Glutamatergic neuron (in vitro differentiated cells): ENCODE results near the gene GUCA1A. TPM values are rescaled to one million over a fixed set of nuclear protein-coding genes. Genes with fewer than 3 reads are reported as not detected.

ENCODE experiments used
- DNase-seq: peaks from one replicate; pipeline ENCODE4 v3.0.0; 2022
- H3K27ac Mint-ChIP-seq: one replicate; pipeline ENCODE4 v1.8.0; 2020; ENCODE audit warnings: mild to moderate bottlenecking, mixed read lengths, inconsistent platforms; ENCODE audit not compliant: unreplicated experiment
- H3K27me3 Mint-ChIP-seq: one replicate; pipeline ENCODE4 v1.8.0; 2020; ENCODE audit warnings: mild to moderate bottlenecking, moderate library complexity, mixed read lengths, inconsistent platforms; ENCODE audit not compliant: unreplicated experiment
- H3K36me3 Mint-ChIP-seq: one replicate; pipeline ENCODE4 v1.8.0; 2020; ENCODE audit warnings: mild to moderate bottlenecking, mixed read lengths, inconsistent platforms; ENCODE audit not compliant: unreplicated experiment
- H3K4me1 Mint-ChIP-seq: one replicate; pipeline ENCODE4 v1.8.0; 2020; ENCODE audit warnings: mild to moderate bottlenecking, low read depth, mixed read lengths, inconsistent platforms; ENCODE audit not compliant: unreplicated experiment
- H3K4me3 Mint-ChIP-seq: one replicate; pipeline ENCODE4 v1.8.0; 2020; ENCODE audit warnings: mild to moderate bottlenecking, mixed read lengths, inconsistent platforms; ENCODE audit not compliant: unreplicated experiment
- H3K9me3 Mint-ChIP-seq: one replicate; pipeline ENCODE4 v1.8.0; 2020; ENCODE audit warnings: mild to moderate bottlenecking, moderate library complexity, mixed read lengths, inconsistent platforms; ENCODE audit not compliant: unreplicated experiment
- total RNA-seq: library from RNA; stranded (reverse); fragmentation: NEBNext Ultra II Directional; extraction: Animal tissue kit (Norgen Biotek cat#: 25700); gene quantifications from one replicate; pipeline ENCODE4 v1.2.1, GENCODE V29; 2021; ENCODE audit not compliant: unreplicated experiment
- TF ChIP-seq, protein P1 (sequence below): fragments of 200-600 bp; sonication (generic); IDR thresholded peaks from one replicate; pipeline ENCODE4 v1.5.0; 2021; ENCODE audit not compliant: partially characterized antibody, unreplicated experiment

GUCA1A gene
- total RNA-seq, 1 donor from 2014 or later, result 2.2 TPM

- Mint-ChIP-seq H3K27me3 (peaks cover 2% of the 10 kb centered on the region), H3K9me3 (peaks cover 3% of the 10 kb centered on the region), H3K4me3 (no peak overlapping the region), H3K36me3 (no peaks in the 10 kb centered on the region), H3K4me1 (peaks cover 3% of the 10 kb centered on the region), H3K27ac (no peak overlapping the region)
- TF ChIP-seq, protein P1, sequence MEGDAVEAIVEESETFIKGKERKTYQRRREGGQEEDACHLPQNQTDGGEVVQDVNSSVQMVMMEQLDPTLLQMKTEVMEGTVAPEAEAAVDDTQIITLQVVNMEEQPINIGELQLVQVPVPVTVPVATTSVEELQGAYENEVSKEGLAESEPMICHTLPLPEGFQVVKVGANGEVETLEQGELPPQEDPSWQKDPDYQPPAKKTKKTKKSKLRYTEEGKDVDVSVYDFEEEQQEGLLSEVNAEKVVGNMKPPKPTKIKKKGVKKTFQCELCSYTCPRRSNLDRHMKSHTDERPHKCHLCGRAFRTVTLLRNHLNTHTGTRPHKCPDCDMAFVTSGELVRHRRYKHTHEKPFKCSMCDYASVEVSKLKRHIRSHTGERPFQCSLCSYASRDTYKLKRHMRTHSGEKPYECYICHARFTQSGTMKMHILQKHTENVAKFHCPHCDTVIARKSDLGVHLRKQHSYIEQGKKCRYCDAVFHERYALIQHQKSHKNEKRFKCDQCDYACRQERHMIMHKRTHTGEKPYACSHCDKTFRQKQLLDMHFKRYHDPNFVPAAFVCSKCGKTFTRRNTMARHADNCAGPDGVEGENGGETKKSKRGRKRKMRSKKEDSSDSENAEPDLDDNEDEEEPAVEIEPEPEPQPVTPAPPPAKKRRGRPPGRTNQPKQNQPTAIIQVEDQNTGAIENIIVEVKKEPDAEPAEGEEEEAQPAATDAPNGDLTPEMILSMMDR, result no peak
- no peak for DNase-seq
These were observed 54.1 kb downstream of the GUCA1A start for GRCh38 chr6:42227173-42227850.

DNA sequence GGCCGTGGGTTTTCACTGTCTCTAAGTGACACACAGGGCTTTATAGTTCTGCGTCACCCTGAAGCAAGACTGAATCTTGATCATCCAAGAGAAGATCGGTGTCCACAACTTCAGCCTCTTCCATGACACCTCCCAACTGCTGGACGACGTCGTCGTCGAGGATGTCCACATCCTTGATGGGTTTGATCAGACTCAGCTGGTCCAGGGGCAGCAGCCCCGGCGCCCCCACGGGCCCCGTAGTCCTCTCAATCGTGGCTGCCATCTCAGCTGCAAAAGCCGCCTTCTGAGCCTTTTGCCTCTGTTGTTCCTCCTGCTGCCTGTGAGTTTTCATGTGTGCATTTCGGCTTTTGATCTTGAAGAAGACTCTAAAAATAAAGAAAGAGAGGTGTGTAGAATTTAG, 55.1 kb downstream of the GUCA1A start:
- TF ChIP-seq, protein P1, result no peak
- no peak for DNase-seq
- Mint-ChIP-seq H3K4me1 (peaks cover 3% of the 10 kb centered on the region), H3K27me3 (peaks cover 2% of the 10 kb centered on the region), H3K27ac (no peak overlapping the region), H3K36me3 (no peaks in the 10 kb centered on the region), H3K4me3 (no peak overlapping the region), H3K9me3 (peaks cover 3% of the 10 kb centered on the region)

Other genes with a start within 250 kb of the GUCA1A start
- 27.1 TPM for gene CCND3, start 231.6 kb upstream of the GUCA1A start, total RNA-seq
- gene TAF8, start 122.8 kb upstream of the GUCA1A start, total RNA-seq, result 16.2 TPM
- 0.25 TPM for gene C6orf132, start 30.7 kb upstream of the GUCA1A start, total RNA-seq
- gene GUCA1B, start 21.6 kb downstream of the GUCA1A start, total RNA-seq, result 3.1 TPM
- 25.9 TPM for gene MRPS10, start 44.5 kb downstream of the GUCA1A start, total RNA-seq